ENCODE results near the gene EP400. TPM values are rescaled to one million over a fixed set of nuclear protein-coding genes. Genes with fewer than 3 reads are reported as not detected.

The EP400 gene
- polyA plus RNA-seq, 1 donor (not counting 4 experiments of a cell fraction or from before 2014, with no cell fraction given): 4.1 TPM

GRCh38 chr12:132111654-132112304 lies 162.0 kb downstream of the EP400 start:
- FAIRE-seq (no peak), DNase-seq (ENCODE audit: low read depth, low spot score) (no peak)
- Histone ChIP-seq H3K27me3 (ENCODE audit: control insufficient read depth, extremely low read depth, insufficient read depth, low read length) (no peaks in the 10 kb centered on the region), H3K9ac (ENCODE audit: control insufficient read depth, extremely low read depth, insufficient read depth, low read length) (no peak overlapping the region), H3K4me3 (ENCODE audit: control insufficient read depth in 2 of 3, extremely low read depth in 1 of 3, insufficient read depth in 2 of 3, low read depth in 1 of 3, low read length in 3 of 3) (no peak overlapping the region), H3K9me3 (ENCODE audit: control insufficient read depth, low read depth, low read length) (no peaks in the 10 kb centered on the region), H2AFZ (ENCODE audit: control insufficient read depth, low read length) (no peak overlapping the region), H3K4me2 (ENCODE audit: control insufficient read depth, extremely low read depth, insufficient read depth, low read depth, low read length) (no peak overlapping the region), H3K79me2 (ENCODE audit: control insufficient read depth, insufficient read depth, low read length) (no peaks in the 10 kb centered on the region), H4K20me1 (ENCODE audit: control insufficient read depth, extremely low read depth, insufficient read depth, low read length) (no peaks in the 10 kb centered on the region), H3K36me3 (ENCODE audit: control insufficient read depth in 2 of 2, extremely low read depth in 1 of 2, insufficient read depth in 2 of 2, low read length in 2 of 2) (peaks cover 14 to 19% of the 10 kb centered on the region in 2 experiments), H3K9me1 (ENCODE audit: control insufficient read depth, extremely low read depth, insufficient read depth, low read length) (no peaks in the 10 kb centered on the region), H3K27ac (ENCODE audit: control insufficient read depth, insufficient read depth, low read length) (no peak overlapping the region), H3K4me1 (ENCODE audit: control insufficient read depth, extremely low read depth, insufficient read depth, low read length) (no peaks in the 10 kb centered on the region)
- dilution Hi-C loops (cut with MboI; ENCODE audit: extremely low pct_ligation_motif_present, low sequenced_read_pairs): no loop called here
- TF ChIP-seq CTCF (optimal IDR thresholded peaks at IDR 0.05 in 1 of 3, IDR thresholded peaks at IDR 0.05 in 1 of 3, conservative IDR thresholded peaks at IDR 0.05 in 1 of 3; ENCODE audit: extremely low read depth in 1 of 3, insufficient read depth in 2 of 3, low read length in 3 of 3) (no peak), EZH2 (IDR thresholded peaks at IDR 0.05; ENCODE audit: low read length) (no peak)

- no peak overlapping the region for H3K4me2 ChIP-seq (ENCODE audit: control insufficient read depth, extremely low read depth, insufficient read depth, low read depth, low read length)
- H3K9ac ChIP-seq (ENCODE audit: control insufficient read depth, extremely low read depth, insufficient read depth, low read length): no peak overlapping the region
- no peaks in the 10 kb centered on the region for H4K20me1 ChIP-seq (ENCODE audit: control insufficient read depth, extremely low read depth, insufficient read depth, low read length)
- no peaks in the 10 kb centered on the region for H3K27me3 ChIP-seq (ENCODE audit: control insufficient read depth, extremely low read depth, insufficient read depth, low read length)
- dilution Hi-C loops (cut with MboI; ENCODE audit: extremely low pct_ligation_motif_present, low sequenced_read_pairs): no loop called here
- no peak for TF ChIP-seq CTCF (optimal IDR thresholded peaks at IDR 0.05 in 1 of 3, IDR thresholded peaks at IDR 0.05 in 1 of 3, conservative IDR thresholded peaks at IDR 0.05 in 1 of 3; ENCODE audit: extremely low read depth in 1 of 3, insufficient read depth in 2 of 3, low read length in 3 of 3)
- no peak for TF ChIP-seq EZH2 (IDR thresholded peaks at IDR 0.05; ENCODE audit: low read length)
- no peaks in the 10 kb centered on the region for H3K79me2 ChIP-seq (ENCODE audit: control insufficient read depth, insufficient read depth, low read length)
- H2AFZ ChIP-seq (ENCODE audit: control insufficient read depth, low read length): no peak overlapping the region
- FAIRE-seq (no peak), DNase-seq (ENCODE audit: low read depth, low spot score) (no peak)
- H3K9me3 ChIP-seq (ENCODE audit: control insufficient read depth, low read depth, low read length): no peaks in the 10 kb centered on the region
- H3K4me3 ChIP-seq (ENCODE audit: control insufficient read depth in 2 of 3, extremely low read depth in 1 of 3, insufficient read depth in 2 of 3, low read depth in 1 of 3, low read length in 3 of 3): no peak overlapping the region
- no peak overlapping the region for H3K27ac ChIP-seq (ENCODE audit: control insufficient read depth, insufficient read depth, low read length)
- H3K9me1 ChIP-seq (ENCODE audit: control insufficient read depth, extremely low read depth, insufficient read depth, low read length): no peaks in the 10 kb centered on the region
- H3K4me1 ChIP-seq (ENCODE audit: control insufficient read depth, extremely low read depth, insufficient read depth, low read length): no peaks in the 10 kb centered on the region
- peaks cover 14 to 21% of the 10 kb centered on the region in 2 experiments for H3K36me3 ChIP-seq (ENCODE audit: control insufficient read depth in 2 of 2, extremely low read depth in 1 of 2, insufficient read depth in 2 of 2, low read length in 2 of 2)
Observed at GRCh38 chr12:132114667-132115066, 164.9 kb downstream of the EP400 start.
